Activated CD4-positive, alpha-beta memory T cell treated with anti-CD3 and anti-CD28 coated beads, Interleukin-2, amount 10 ng/mL, durations not matched to agents 7 days and 5 days (primary cell): ENCODE data around the gene PLVAP. TPM values are rescaled to one million over a fixed set of nuclear protein-coding genes. Genes with fewer than 3 reads are reported as not detected.
A peak's percentile ranks its signal among the peaks of the same experiment; 100 is the strongest.

Experiments used
- CTCF ChIA-PET: fragments of 350-600 bp; sonication (Branson Sonifier 250); formaldehyde crosslinking; loops from one replicate; lab custom pipeline; 2021; ENCODE audit warnings: antibody characterized with exemption, inconsistent platforms; lab: Charles Lee
- POLR2A ChIA-PET: fragments of 350-600 bp; sonication (Branson Sonifier 250); formaldehyde crosslinking; loops from one replicate; lab custom pipeline; 2021; ENCODE audit warnings: antibody characterized with exemption; lab: Charles Lee
- DNase-seq: peaks from one replicate; pipeline ENCODE4 v3.0.0-alpha.2; 2020
- H3K27ac Mint-ChIP-seq: one replicate; pipeline ENCODE4 v1.8.0; 2021; ENCODE audit warnings: mild to moderate bottlenecking, mixed read lengths
- H3K27me3 Mint-ChIP-seq: one replicate; pipeline ENCODE4 v1.8.0; 2021; ENCODE audit warnings: mixed read lengths
- H3K36me3 Mint-ChIP-seq: one replicate; pipeline ENCODE4 v1.8.0; 2021; ENCODE audit warnings: low read depth, mixed read lengths
- H3K4me1 Mint-ChIP-seq: one replicate; pipeline ENCODE4 v1.8.0; 2021; ENCODE audit warnings: mixed read lengths
- H3K4me3 Mint-ChIP-seq: one replicate; pipeline ENCODE4 v1.8.0; 2021; ENCODE audit warnings: mild to moderate bottlenecking, mixed read lengths
- H3K9me3 Mint-ChIP-seq: one replicate; pipeline ENCODE4 v1.8.0; 2021; ENCODE audit warnings: mixed read lengths
- total RNA-seq, 2 experiments: library from RNA; stranded (reverse); gene quantifications; one replicate each; pipeline ENCODE4 v1.2.3, GENCODE V29; 2021

Gene PLVAP
- total RNA-seq, 2 experiments from 2014 or later, result not detected

DNA sequence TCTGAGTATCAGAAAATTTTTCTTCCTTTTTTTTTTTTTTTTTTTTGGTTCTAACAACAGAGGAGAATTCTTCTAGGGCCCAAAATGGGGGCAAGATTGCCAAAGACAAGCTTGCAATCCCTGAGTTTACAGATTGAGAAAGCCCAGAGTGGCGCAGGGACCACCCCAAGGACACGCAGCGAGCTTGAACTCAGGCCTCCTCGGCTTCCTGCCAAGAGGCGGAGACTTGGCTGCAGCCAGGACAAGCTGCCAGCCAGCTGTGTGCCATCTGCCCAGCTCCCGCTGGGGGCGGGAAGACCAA lies 72.0 kb downstream of the PLVAP start:
- ChIA-PET POLR2A (interaction anchor here (0.6 to 4.8 kb wide), 7 partner anchors 12 to 115 kb away, joined by 3 to 50 read pairs (median 5); partner anchors contain the start of genes ANO8 and MVB12A), CTCF (interaction anchor here (0.6 to 3.1 kb wide), 20 partner anchors 9 to 235 kb away, joined by 3 to 32 read pairs (median 5); partner anchors contain the start of genes ANKLE1, ANO8, BABAM1 and BST2)
- Mint-ChIP-seq H3K9me3 (no peaks in the 10 kb centered on the region), H3K27me3 (no peaks in the 10 kb centered on the region), H3K36me3 (peaks cover 5% of the 10 kb centered on the region), H3K4me3 (peak overlapping the region; percentile 89), H3K27ac (peak overlapping the region; percentile 90), H3K4me1 (peaks cover 53% of the 10 kb centered on the region)
- DNase-seq, result no peak

GRCh38 chr19:17304386-17305215 lies 72.5 kb downstream of the PLVAP start:
- POLR2A ChIA-PET, result interaction anchor here (0.8 to 4.8 kb wide), 7 partner anchors 11 to 179 kb away, joined by 3 to 50 read pairs (median 5); partner anchors contain the start of genes ANO8 and MVB12A
- no peak for DNase-seq
- Mint-ChIP-seq H3K27me3 (no peaks in the 10 kb centered on the region), H3K9me3 (no peaks in the 10 kb centered on the region), H3K27ac (peak overlapping the region; percentile 90), H3K4me1 (peaks cover 52% of the 10 kb centered on the region), H3K36me3 (peaks cover 5% of the 10 kb centered on the region), H3K4me3 (peak overlapping the region; percentile 89)
- CTCF ChIA-PET, result interaction anchor here (0.6 to 3.1 kb wide), 20 partner anchors 9 to 234 kb away, joined by 3 to 32 read pairs (median 5); partner anchors contain the start of genes ANKLE1, ANO8, BABAM1 and BST2

- POLR2A ChIA-PET, result interaction anchor here (0.8 to 4.8 kb wide), 5 partner anchors 10 to 178 kb away, joined by 3 to 50 read pairs (median 4); partner anchors contain the start of genes ANO8 and USE1
- CTCF ChIA-PET, result interaction anchor here (0.6 to 3.1 kb wide), 4 partner anchors 11 to 98 kb away, joined by 3 to 32 read pairs (median 4); partner anchors contain the start of gene ANO8
- no peaks in the 10 kb centered on the region for H3K9me3 Mint-ChIP-seq
- H3K27ac Mint-ChIP-seq, result no peak overlapping the region
- no peak for DNase-seq
- H3K27me3 Mint-ChIP-seq, result no peaks in the 10 kb centered on the region
- H3K4me1 Mint-ChIP-seq, result peaks cover 46% of the 10 kb centered on the region
- H3K36me3 Mint-ChIP-seq, result no peaks in the 10 kb centered on the region
- peak overlapping the region; percentile 69 for H3K4me3 Mint-ChIP-seq
These were observed 73.2 kb downstream of the PLVAP start for GRCh38 chr19:17303940-17304267.

DNA sequence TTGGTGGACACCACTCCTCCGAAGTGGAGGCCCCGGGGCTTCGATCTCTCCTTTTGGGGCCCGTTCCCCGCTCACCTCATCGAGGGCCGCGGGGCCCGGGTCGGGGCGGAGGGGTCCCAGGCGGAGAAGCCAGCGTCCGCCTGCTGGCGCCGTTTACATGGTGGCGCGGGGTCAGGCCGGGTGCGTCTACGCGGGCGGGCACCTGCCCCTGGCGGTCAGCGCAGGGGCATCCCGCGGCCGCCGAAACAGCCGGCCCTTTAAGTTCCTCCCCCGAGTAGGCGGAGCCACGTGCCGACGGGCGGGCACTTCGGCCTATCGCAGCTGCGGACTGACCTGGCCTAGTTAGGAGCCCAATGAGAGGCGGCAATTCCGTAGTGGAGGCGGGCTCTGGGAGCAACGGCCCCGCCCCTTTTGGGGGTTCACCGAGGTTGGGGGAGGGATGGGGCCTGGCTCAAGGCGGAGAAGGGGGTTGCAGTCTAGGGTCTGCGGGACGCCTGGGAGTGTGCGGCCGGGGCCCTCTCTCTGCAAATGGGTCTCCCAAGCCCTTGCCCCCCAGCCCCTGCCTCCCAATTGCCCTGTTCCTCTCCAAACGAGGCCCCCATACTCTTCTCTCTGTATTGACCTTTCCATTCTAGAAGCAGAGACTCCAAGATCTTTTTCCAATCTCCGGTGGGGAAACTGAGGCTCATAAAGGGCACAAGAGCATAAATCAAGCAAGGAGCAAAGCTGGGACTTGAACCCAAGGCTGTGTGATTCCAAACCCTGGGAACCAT lies 73.8 kb downstream of the PLVAP start, which contains the start of gene ABHD8:
Gene ABHD8, minus strand, starts transcription at position 259 of the 773 bp plus-strand sequence. CDS start 1,809 bp downstream, outside the sequence.
- CTCF ChIA-PET, result interaction anchor here (0.6 to 3.1 kb wide), 4 partner anchors 10 to 99 kb away, joined by 3 to 32 read pairs (median 4); partner anchors contain the start of gene ANO8
- Mint-ChIP-seq H3K4me1 (peaks cover 46% of the 10 kb centered on the region), H3K9me3 (no peaks in the 10 kb centered on the region), H3K27me3 (no peaks in the 10 kb centered on the region), H3K4me3 (peak within 1 kb of the TSS; percentile 69), H3K36me3 (peaks cover 1% of the 10 kb centered on the region), H3K27ac (peak within 1 kb of the TSS; percentile 54)
- peak; percentile 95 for DNase-seq
- POLR2A ChIA-PET, result interaction anchor here (0.8 to 4.8 kb wide), 5 partner anchors 10 to 177 kb away, joined by 3 to 50 read pairs (median 4); partner anchors contain the start of genes ANO8 and USE1

- H3K9me3 Mint-ChIP-seq, result no peaks in the 10 kb centered on the region
- no peak for DNase-seq
- peaks cover 41% of the 10 kb centered on the region for H3K4me1 Mint-ChIP-seq
- ChIA-PET CTCF (interaction anchor here (0.6 to 3.1 kb wide), 4 partner anchors 9 to 32 kb away, joined by 3 to 32 read pairs (median 4); partner anchors contain the start of gene ANO8), POLR2A (interaction anchor here (1.2 to 4.8 kb wide), 4 partner anchors 9 to 35 kb away, joined by 3 to 50 read pairs (median 8); partner anchors contain the start of genes ANO8 and BABAM1)
- peaks cover 5% of the 10 kb centered on the region for H3K36me3 Mint-ChIP-seq
- no peak overlapping the region for H3K27ac Mint-ChIP-seq
- no peaks in the 10 kb centered on the region for H3K27me3 Mint-ChIP-seq
- H3K4me3 Mint-ChIP-seq, result peak overlapping the region; percentile 69
These were observed 74.6 kb downstream of the PLVAP start for GRCh38 chr19:17302391-17303166.

Other genes starting within 250 kb of the PLVAP start
- 10 to 100 TPM; 19.9 to 20.4 TPM for gene USE1, start 162.0 kb downstream of the PLVAP start, total RNA-seq
- gene OCEL1, start 151.1 kb downstream of the PLVAP start, total RNA-seq, result 10 to 100 TPM; 20.9 to 22.6 TPM
- gene NR2F6, start 131.4 kb downstream of the PLVAP start, total RNA-seq, result 1 to 10 TPM; 5.7 to 6.5 TPM
- gene USHBP1, start 112.6 kb downstream of the PLVAP start, total RNA-seq, result under 1 TPM; 0.38 to 0.45 TPM
- 100 to 1,000 TPM in 1 of 2 experiments, 10 to 100 TPM in 1; 98.5 to 100 TPM for gene BABAM1, start 109.9 kb downstream of the PLVAP start, total RNA-seq
- 1 to 10 TPM; 7.6 to 8.2 TPM for gene ANKLE1, start 95.4 kb downstream of the PLVAP start, total RNA-seq
- 10 to 100 TPM; 10.6 to 12.2 TPM for gene ABHD8, start 73.9 kb downstream of the PLVAP start, total RNA-seq
- gene MRPL34, start 71.5 kb downstream of the PLVAP start, total RNA-seq, result 10 to 100 TPM; 82.8 to 98.3 TPM
- 10 to 100 TPM; 58.6 to 61.2 TPM for gene DDA1, start 67.8 kb downstream of the PLVAP start, total RNA-seq
- gene ANO8, start 42.5 kb downstream of the PLVAP start, total RNA-seq, result 10 to 100 TPM; 20.2 TPM
- gene GTPBP3, start 39.8 kb downstream of the PLVAP start, total RNA-seq, result 10 to 100 TPM; 30.2 to 34.2 TPM
- 1 to 10 TPM; 4.9 to 7.0 TPM for gene CCDC194, start 16.9 kb upstream of the PLVAP start, total RNA-seq
- gene BST2, start 28.3 kb upstream of the PLVAP start, total RNA-seq, result 100 to 1,000 TPM; 288 to 301 TPM
- gene MVB12A, start 42.7 kb upstream of the PLVAP start, total RNA-seq, result 10 to 100 TPM; 44.5 to 45.3 TPM
- not detected for gene TMEM221, start 71.3 kb upstream of the PLVAP start, total RNA-seq
- not detected for gene NXNL1, start 83.6 kb upstream of the PLVAP start, total RNA-seq
- gene SLC27A1, start 93.2 kb upstream of the PLVAP start, total RNA-seq, result 1 to 10 TPM; 3.6 to 4.1 TPM
- gene PGLS, start 134.3 kb upstream of the PLVAP start, total RNA-seq, result 10 to 100 TPM; 65.0 to 65.9 TPM
- gene COLGALT1, start 178.3 kb upstream of the PLVAP start, total RNA-seq, result 10 to 100 TPM; 36.1 to 38.9 TPM